ENCODE data around the gene BRPF1. TPM values are rescaled to one million over a fixed set of nuclear protein-coding genes. Genes with fewer than 3 reads are reported as not detected.
A peak's percentile ranks its signal among the peaks of the same experiment; 100 is the strongest.

Gene BRPF1
- total RNA-seq, 4 donors from 2014 or later, result 15.6 to 35.7 (median 17.8) TPM

DNA sequence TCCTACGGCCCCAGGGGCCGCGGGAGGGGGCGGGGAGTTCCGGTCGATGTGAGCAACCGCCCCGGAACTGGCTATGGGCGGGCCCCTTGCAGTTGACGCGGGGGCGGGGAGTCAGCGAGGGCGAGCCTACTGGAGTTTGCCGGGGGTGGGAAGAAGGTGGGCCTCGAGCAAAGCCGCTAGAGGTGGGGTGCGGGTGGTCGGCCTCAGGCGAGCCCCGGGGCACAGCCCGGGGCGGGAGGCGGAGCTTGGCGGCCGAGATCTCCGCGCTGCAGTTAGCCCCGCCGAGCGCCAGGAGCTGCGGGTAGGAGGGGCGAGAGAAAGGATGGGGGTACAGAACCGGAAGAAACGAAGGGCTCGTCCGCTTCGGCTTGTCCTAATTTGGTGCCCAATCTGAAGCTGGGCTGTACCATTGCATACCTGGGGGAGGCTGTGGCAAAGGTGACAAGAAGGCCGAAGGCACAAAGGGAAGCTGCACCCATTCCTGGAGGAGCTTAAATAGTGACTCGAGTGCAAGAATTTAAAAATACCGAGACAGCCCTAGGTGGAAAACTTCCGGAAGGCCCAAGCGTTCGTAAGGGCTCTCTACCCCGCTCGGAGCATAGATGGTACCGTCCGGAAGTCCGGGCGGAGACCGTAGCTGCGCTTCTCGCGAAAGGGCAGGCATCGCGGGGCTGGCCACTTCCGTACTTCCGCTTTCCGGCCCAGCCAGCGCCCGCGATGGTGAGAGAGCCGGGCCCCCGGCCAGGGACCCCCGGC, 61.0 kb downstream of the BRPF1 start, which contains the start of the genes ARPC4 and TADA3:
Gene ARPC4 (plus strand): TSS at position 678 of the 756 bp plus-strand sequence. CDS start 40 bp downstream, at position 718.
Gene TADA3 (minus strand): TSS at position 69 of the 756 bp plus-strand sequence. CDS start 1,007 bp downstream, outside the sequence.
- ATAC-seq (ENCODE audit: low FRiP score), result peak; percentile 97
- peak; percentile 81 for DNase-seq (ENCODE audit: low spot score)
- no peak for TF ChIP-seq CTCF (IDR thresholded peaks at IDR 0.05)

DNA sequence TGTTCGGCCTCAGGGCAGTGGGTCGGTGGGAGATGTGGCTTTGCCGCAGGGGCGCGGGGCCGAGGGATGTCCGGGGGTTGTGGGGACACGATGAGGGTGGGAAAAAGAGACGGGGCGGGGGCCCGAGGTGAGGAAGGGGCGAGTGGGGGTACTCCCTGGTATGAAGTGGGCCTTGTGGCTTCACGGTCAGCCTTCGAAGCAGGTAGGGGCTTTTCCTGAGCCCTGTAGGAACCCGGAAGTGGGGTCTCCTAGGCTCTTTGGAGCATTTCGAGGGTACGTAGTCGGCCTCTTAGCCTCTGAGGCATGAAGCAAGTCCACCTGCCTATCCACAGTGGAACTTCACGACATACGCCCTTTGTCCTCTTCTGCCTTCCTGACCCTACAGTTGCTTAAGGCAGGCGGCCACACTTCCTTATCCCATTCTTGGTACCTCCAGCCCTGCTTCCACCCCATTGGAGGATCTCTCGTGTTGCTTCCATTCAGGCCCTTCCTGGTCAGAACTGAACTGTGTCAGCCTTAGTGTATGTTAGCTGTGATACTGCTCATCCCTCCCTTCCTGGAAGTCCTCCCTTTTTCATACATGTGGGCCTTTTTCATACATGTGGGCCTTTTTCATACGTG, 61.7 kb downstream of the BRPF1 start:
- ATAC-seq (ENCODE audit: low FRiP score), result peak; percentile 13
- DNase-seq (ENCODE audit: low spot score), result no peak
- TF ChIP-seq CTCF (IDR thresholded peaks at IDR 0.05), result no peak

GRCh38 chr3:9794400-9794799, 62.9 kb downstream of the BRPF1 start:
- TF ChIP-seq CTCF (IDR thresholded peaks at IDR 0.05), result no peak
- ATAC-seq (ENCODE audit: low FRiP score) (no peak), DNase-seq (ENCODE audit: low spot score) (no peak)

- no peak for DNase-seq (ENCODE audit: low spot score)
- no peak for TF ChIP-seq CTCF (IDR thresholded peaks at IDR 0.05)
- ATAC-seq (ENCODE audit: low FRiP score), result no peak
Observed at GRCh38 chr3:9795207-9795606, 63.7 kb downstream of the BRPF1 start.

DNA sequence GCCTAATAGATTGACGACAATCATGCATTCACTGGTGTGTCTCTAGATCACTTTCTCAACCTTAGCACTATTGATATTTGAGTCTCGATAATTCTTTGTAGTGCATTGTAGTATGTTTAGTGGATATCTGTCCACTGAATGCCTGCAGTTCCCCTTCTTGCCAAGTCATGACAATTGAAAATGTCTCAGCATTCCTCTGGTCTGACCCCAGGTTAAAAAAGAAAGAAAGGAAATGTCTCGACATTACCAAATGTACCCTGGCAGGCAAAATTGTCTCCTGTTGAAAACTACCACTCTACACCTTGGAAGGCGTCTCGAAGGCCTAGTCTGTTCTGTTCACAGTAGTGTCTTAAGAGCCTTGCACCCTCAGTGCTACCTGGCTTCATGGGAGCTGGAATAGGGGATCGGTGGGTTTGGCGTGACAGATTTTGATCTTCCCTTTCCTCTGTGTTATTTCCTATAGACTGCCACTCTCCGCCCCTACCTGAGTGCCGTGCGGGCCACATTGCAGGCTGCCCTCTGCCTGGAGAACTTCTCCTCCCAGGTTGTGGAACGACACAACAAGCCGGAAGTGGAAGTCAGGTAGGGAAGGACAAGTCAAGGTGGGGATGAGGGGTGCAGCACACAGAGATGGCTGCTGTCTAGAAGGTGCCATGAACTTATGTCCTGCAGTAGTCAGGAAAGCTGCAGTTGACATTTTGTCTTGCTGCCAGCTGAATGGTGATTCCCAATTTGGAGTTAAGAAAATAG, 65.8 kb downstream of the BRPF1 start:
- DNase-seq (ENCODE audit: low spot score), result no peak
- no peak for TF ChIP-seq CTCF (IDR thresholded peaks at IDR 0.05)
- no peak for ATAC-seq (ENCODE audit: low FRiP score)

Other genes starting within 250 kb of the BRPF1 start
- gene LHFPL4, start 177.9 kb upstream of the BRPF1 start, total RNA-seq, result not detected
- 10 to 100 TPM; 23.5 to 43.5 (median 32.4) TPM for gene MTMR14, start 82.2 kb upstream of the BRPF1 start, total RNA-seq
- gene CPNE9, start 27.9 kb upstream of the BRPF1 start, total RNA-seq, result not detected
- 10 to 100 TPM; 15.6 to 27.1 (median 19.5) TPM for gene OGG1, start 18.2 kb downstream of the BRPF1 start, total RNA-seq
- gene CAMK1, start 38.2 kb downstream of the BRPF1 start, total RNA-seq, result 100 to 1,000 TPM in 1 of 4 donors, 10 to 100 TPM in 3; 50.9 to 180 (median 77.6) TPM
- 10 to 100 TPM; 45.0 to 61.1 (median 52.2) TPM for gene TADA3, start 60.7 kb downstream of the BRPF1 start, total RNA-seq
- gene ARPC4, start 61.3 kb downstream of the BRPF1 start, total RNA-seq, result 100 to 1,000 TPM in 3 of 4 donors, 10 to 100 TPM in 1; 99.0 to 141 (median 122) TPM
- 10 to 100 TPM; 40.4 to 91.1 (median 54.7) TPM for gene TTLL3, start 78.5 kb downstream of the BRPF1 start, total RNA-seq
- 10 to 100 TPM; 18.4 to 44.9 (median 35.4) TPM for gene RPUSD3, start 112.3 kb downstream of the BRPF1 start, total RNA-seq
- 1,000 to 10,000 TPM in 1 of 4 donors, 100 to 1,000 TPM in 3; 318 to 1,481 (median 713) TPM for gene CIDEC, start 148.5 kb downstream of the BRPF1 start, total RNA-seq
- gene JAGN1, start 158.9 kb downstream of the BRPF1 start, total RNA-seq, result 10 to 100 TPM; 50.4 to 91.0 (median 75.6) TPM
- gene IL17RE, start 171.1 kb downstream of the BRPF1 start, total RNA-seq, result 10 to 100 TPM in 2 of 4 donors, 1 to 10 TPM in 2; 7.7 to 13.8 (median 10.3) TPM
- 10 to 100 TPM; 53.4 to 97.6 (median 58.2) TPM for gene IL17RC, start 185.4 kb downstream of the BRPF1 start, total RNA-seq
- gene CRELD1, start 202.1 kb downstream of the BRPF1 start, total RNA-seq, result 10 to 100 TPM; 26.8 to 52.3 (median 38.4) TPM
- 1 to 10 TPM; 1.1 to 2.8 (median 1.3) TPM for gene PRRT3, start 220.7 kb downstream of the BRPF1 start, total RNA-seq

All from omental fat pad (tissue), 4 donors.